Putamen (tissue), 1 donor: ENCODE results near the gene AGAP1.

ENCODE experiments used
- DNase-seq: peaks from one replicate; pipeline ENCODE4 v3.0.0-alpha.2; 2016; ENCODE audit warnings: low spot score

AGAP1 gene

DNA sequence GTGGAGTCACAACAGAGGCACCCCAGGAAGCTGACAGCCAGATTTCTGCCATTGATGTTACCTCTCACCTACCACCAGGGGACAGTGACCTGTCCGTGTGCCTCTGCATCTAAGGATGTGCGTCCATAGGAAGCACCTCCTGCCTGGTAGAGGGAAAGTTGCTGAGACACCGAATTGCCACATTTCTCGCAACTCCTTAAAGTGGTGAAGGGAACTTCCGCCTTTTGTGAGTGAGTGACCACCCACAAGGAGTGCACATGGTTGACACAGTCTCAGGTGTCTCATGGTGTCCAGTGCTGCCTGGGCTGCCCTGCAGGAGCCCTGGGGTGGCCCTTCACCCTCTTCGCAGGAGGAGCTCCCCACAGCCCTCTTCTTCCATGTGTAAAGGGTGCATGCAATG lies 472.6 kb downstream of the AGAP1 start:
- no peak for DNase-seq

DNA sequence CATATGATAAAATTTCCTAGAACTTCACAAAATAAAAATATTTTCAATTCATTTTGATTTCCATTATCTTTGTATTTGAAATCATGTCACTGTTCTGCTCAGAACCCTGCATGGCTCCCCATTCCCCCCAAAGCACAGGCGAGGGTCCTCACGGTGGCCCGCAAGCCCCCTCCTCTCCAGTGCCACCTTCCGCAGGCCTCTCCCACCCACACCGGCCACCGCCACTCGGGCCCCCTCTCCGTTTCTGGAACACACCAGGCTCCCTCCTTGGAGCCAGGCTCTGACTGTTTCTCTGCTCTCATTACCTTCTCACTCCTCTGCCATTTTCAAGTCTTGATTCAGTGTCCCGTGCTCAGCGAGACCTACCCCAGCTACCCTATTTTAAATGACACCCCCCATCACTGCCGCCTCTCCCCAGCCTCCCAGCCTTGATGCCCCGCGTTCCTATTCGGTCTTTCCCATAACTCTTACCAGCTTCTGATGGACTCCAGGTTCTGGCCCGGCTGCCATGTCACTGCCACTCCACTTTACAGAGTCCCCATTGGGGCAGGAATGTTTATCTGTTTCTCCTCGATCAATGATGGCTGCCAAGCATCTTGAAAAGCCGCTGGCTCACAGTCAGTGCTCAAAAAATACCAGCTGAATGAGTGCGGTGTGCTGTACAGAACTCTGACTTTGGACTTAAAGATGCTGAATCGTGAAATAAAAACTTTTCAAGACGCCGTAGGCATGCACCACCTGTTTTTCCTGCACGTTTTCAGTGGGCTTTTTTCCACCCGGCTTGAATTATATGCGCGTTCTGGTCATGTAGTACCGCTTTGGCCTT lies 473.3 kb downstream of the AGAP1 start:
- no peak for DNase-seq

DNA sequence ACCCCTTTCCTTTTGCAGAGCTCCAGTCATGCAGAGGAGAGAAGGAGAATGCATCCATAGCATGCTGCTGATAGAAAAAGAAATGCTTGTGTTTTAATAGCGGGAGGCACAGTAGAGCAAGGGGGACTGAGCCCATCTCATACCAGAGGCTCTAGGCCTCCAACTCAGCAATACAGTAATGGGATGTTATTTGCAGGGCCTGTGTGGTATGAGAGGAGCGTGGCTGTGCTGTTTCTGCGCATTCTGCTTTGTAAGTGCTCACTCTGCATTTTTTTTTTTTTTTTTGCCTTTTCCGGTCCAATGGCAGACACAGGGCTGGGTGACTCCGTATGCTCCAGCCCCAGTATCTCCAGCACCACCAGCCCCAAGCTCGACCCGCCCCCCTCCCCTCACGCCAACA lies 474.3 kb downstream of the AGAP1 start:
- DNase-seq, result no peak

DNA sequence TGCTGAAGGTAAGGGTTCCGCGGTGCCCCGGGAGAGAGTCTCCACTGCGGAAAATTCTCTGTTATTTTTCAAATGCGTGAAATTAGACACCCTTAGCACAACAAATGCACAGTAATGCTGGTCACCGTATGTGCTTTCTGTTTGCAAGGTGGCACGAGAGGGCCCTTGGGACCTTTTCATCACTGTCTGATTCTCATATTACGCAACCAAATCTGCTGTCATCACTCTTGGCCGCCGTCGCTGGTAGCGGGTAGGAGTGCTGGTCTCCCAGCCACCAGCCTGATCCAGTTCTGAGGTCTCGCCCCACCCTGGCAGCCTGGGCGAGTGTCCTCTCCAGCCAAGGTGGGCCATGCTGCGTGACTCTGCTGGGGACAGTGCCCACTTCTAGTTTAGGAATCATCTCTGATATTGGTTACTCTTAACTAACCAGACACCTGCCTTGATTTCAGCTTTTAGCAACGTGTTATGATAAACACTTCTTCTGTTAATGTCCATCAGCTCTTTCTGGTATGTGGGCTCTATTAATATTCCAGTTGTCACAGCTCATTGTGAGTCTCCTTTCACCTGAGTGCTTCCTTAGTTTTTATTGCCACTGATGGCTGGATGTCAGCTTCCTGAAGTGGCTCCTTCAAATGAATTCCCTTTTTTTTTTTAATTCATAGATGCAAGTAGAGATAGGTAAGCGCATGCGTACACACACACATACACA lies 474.9 kb downstream of the AGAP1 start:
- DNase-seq, result no peak

DNA sequence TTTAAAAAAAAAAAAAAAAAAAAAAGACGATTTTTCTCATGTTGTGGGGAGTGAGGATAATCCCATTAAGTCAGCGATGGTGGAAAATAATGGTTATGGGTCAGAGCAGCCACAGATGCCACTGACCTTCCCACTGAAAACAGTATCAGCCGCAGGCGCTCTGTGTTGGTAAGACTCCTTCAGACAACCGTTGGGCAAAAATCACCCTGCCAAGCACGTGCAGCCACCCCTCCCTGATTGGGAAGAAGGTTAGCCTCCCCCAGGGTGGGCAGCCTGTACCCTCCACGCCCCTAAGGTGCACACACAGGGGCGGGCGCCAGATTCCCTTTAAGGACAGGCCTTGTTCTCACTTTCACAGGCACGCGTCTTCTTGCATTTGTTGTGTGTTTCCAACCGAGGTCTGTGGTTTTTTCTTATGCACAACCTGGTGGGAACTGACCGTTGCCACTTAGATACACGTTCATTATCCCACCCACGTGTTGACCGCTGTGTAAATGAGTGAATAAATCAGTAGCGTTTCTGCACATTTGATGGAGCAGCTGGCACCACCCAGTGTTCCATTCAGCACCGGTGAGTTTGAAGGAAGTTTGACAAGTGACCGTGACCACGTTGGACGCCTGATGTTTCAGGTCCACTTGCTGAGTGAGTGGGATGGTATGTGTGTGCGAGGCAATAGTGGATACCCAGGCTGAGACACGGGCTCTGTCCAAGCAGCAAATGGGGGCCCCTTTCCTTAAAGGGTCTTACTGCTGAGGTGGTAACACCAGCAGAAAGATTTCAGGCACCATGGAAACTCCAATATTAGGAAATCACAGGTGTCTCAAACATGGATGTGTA lies 476.6 kb downstream of the AGAP1 start:
- no peak for DNase-seq

DNA sequence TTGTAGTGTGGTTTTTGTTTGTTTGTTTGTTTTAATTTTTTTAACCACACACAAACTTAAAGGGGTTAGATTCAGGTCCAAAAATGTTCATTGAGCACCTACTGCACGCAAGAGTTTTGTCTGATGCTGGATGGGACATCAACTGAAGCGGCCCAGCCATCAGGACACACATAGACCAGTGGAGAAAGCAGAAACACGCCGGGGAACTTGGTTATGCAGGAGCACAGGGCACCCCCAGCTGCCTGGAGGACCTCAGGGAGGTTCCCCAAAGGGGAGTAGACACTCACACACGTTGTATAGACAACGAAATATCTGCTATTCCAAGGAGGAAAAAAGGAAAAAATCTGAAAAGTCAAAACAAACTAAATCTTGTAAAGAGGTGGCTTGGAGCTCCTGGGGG lies 482.7 kb downstream of the AGAP1 start:
- DNase-seq, result no peak

DNA sequence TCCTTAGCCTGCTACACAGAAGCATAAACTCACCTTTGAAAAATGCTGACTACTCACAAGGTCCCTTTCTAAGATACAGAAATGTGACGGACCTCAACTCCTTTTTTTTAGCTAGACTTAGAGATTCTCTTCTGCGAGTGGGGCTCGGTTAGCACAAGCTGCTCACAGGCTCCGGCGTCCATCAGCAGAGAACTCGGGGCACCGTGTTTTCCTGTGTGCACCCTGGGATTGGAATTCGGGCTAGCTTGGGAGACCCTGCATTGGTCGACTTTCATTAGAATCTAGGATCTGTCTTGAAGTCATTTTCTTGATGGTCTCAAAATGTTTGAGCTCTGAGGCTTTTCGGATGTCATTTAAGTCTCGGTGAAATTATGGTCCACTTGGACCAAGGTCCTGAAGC lies 483.1 kb downstream of the AGAP1 start:
- DNase-seq, result no peak

DNA sequence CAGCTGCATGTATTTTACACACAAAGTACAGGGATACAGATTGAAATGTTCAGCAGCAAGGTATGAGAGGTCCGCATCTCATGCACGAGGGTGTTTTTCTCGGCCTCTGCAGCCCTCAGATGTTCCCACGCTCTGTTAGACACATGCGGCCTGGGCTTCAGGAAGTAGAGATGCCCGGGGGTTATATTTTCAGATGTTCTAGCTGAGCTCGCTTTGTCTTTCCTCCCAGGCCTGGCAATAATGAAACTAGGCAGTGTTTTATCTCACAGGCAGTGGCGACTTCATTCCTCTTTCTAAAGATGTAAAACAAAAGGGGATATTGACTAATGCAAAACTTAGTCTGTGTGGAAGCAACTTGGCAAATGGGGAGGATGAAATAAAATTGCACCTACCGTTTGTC lies 483.6 kb downstream of the AGAP1 start:
- no peak for DNase-seq

DNA sequence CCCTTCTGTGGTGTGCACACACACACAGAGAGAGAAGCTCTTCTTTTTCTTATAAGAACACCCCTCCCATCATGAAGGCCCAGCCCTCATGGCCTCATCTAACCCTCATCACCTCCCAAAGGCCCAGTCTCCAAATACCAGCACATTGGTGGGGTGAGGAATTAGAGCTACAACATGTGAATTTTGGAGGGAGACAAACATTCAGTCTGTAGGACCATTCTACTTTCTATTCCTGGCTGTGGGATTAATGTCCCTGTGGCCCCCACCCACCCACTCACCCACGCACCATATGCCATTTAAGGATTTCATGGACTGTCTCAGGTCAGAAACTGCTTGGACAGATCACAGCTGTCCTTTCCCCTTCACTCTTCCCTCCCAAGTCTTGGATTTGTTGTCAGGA lies 484.2 kb downstream of the AGAP1 start:
- no peak for DNase-seq

DNA sequence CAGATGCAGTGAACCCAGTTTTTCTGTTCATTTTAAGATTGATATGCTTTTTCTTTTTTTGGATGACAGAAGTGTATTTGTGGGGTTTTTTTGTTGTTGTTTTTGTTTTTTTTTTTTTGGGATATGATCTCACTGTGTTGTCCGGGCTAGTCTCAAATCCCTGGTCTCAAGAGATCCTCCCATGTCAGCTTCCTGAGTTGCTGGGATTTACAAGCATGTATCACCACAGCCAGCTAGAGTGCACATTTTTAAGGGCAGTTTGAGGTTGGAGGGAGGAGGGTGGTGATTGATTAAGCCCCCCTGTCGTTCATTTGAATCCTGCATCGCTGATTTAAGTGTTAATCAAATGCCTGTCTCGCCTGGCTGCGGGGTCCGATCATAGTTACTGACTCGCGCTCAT lies 485.2 kb downstream of the AGAP1 start:
- no peak for DNase-seq

DNA sequence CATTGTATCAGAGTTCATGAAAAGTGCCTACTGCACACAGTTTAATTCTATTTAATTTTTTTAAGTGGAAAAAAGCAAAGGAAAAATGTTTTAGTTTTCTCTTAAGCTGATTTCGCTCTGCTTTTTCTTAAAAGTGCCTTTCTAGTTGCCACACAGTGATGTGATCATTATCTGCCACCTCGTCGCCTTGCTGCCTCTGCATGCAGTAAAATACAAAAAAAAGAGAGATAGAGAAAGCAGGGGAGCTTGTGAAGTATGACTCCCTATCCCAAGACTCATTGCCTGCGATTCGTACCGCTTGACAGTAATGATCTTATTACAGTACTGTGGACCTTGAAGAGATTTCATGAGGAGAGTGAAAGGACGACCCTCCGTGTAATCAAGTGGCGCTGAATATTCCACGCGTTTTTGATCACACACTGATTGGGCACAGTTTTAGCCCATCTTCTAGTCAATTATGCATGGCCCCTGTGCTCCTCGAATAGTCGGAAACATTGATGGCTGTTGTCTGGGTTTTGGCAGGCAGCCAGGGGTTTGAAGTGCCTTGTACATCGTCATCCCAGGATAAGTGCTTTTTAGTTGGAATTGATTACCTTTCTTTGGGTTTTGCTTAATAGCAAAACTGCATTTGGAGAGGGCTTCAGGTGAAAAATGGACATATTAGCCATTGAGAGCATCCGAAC lies 486.1 kb downstream of the AGAP1 start:
- no peak for DNase-seq

DNA sequence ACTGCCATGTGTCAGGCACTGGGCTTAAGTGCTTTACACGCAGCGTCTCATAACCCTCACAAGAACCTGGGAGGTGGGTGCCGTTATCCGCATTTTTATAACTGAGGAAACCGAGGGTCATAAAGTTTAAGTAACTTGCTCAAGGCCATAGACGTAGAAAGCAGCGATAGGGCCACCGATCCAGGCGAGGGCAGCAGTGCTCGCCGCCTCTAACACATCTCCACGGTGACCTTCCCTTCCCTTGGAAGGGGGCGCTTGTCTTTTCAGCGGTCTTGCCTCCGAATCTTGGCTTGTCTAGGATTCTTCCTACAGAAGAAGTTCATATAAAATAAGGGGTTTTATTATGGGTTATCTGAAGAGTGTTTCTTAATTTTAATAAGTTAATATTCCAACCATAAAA lies 487.8 kb downstream of the AGAP1 start:
- no peak for DNase-seq

DNA sequence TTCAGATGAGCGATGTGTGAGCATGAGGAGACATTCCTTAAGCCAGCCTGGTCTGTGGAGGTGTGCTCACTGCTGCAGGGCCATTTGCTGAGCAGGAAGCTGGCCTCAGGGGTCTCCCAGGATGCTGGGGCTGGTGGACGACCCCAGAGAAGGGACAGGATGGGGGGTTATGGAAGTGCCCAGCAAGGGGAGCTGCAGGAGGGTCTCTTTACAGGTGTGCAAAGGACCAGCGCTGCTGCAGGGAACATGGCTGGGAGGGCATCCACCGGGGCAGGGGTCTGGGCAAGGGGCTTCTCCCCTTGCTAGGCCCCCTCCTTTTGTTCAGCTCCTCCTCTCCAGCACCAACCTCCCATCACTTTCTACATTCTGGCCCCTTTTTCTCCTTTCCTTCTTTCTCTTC lies 489.2 kb downstream of the AGAP1 start:
- DNase-seq, result no peak

DNA sequence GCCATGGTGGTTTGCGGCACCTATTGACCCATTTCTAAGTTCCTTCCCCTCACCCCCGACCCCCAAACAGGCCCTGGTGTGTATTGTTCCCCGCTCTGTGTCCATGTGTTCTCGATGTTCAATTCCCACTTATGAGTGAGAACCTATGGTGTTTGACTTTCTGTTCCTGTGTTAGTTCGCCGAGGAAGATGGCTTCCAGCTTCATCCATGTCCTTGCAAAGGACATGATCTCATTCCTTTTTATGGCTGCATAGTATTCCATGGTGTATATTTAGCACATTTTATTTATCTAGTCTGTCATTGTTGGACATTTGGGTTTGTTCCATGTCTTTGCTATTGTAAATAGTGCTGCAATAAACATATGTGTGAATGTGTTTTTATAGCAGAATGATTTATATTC lies 490.7 kb downstream of the AGAP1 start:
- no peak for DNase-seq

DNA sequence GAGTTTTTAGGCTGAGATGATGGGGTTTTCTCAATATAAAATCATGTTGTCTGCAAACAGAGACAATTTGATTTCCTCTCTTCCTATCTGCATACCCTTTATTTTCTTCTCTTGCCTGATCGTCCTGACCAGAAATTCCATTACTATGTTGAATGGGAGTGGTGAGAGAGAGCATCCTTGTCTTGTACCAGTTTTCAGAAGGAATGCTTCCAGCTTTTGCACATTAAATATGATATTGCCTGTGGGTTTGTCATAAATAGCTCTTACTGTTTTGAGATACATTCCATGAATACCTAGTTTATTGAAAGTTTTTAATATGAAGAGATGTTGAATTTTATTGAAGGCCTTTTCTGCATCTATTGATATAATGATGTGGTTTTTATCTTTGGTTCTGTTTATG lies 492.5 kb downstream of the AGAP1 start:
- DNase-seq, result no peak

DNA sequence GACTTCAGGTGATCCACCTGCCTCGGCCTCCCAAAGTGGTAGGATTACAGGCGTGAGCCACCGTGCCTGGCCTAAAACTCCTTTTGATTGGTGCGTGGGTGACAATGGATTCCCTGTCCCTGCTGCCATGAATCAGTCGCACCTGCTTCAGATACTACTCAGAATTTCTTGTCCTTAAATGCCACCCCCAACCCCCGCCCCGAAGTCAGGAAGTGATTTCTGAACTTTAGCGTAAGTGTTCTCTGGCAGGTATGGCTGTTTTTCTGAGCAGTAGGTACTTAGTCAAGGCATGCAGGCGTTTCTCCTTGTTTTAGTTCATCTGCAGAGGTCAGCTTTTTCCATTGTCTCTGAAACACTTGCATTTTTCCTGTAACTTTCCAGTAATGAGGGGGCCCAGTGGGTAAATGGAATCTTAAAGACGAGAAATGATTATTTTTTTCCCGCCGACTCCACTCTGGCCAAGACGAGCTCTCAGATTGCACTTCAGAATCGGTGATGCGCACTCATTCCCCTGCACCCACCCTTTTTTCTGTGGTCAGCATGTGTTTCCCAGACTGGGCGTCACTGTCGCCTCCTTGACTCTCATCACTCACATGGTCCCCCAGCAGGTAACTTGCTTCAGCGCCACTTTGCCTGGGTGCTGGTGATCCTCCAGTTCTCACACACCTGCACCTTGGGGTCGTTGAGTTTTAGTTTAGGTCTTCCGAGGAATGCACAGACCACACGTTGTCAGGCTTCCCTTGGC lies 494.6 kb downstream of the AGAP1 start:
- no peak for DNase-seq

DNA sequence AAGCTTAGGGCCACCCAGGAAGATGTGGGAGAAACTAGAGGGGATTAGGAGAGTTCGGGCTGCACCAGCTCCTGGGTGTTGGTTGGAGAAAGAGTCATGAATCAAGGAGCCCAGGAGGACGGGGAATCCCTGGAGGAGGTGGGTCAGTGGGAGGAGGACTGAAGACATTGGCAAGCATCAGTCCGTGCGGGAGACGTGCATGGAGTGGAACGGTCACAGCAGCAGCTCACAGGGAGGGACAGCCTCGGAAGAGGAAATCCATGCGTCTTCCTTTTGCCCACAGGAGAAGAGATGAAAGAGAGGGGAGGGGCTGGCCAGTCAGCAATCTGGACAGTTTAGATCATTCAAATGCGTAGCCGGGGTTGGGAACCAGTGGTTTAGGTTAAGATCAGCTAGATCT lies 495.7 kb downstream of the AGAP1 start:
- no peak for DNase-seq

DNA sequence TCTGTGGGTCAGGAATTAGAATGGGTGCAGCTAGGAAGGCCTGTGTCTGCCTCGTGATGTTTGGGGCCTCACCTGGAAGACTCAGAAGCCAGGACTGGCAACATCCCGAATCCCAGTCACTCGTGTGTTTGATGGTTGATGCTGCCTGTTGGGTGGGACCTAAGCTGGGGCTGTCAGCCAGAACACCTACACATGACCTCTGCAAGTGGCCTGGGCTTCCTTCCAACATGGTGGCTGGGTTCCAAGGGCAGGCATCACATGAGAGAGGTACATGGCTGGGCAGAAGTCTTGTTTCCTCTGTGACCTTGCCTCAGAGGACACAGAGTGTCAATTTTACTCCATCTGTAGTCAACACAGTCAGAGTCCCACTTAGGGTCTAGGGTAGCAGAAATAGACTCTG lies 496.5 kb downstream of the AGAP1 start:
- no peak for DNase-seq

DNA sequence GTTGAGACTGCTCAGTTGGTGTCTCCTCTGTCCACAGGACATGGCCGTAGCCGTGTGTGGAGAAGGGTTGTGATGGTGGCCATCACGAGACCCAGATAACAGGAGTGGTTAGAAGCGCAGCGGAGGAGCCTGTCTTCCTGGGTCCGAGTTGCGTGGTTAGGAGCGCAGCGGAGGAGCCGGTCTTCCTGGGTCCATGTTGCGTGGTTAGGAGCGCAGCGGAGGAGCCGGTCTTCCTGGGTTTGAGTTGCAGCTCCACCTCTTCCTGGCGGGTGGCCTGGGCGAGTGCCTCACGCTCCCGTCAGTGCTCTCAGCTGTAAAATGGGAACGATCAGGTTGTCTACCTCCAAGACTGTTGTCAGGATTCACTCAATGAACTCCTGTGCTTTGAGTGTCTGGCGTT lies 498.2 kb downstream of the AGAP1 start:
- DNase-seq, result no peak

DNA sequence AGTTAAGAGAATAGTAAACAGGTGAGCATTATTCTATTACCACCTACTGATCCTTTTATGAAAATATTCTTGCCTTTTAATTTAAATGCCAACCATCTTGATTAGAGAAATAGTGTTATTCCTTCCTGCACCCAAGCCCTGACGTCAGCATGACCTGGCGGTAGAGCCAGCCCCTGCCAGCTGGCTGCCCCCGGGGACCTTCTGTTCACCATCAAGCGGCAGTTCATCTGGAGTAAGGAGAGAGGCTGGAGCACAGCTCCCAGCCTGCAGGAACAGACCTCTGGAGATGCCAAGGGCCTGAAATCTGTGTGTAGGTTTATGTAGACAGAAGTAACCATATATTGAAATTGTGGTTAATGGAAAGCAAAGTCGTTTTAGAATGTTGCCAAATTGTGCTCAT lies 502.6 kb downstream of the AGAP1 start:
- no peak for DNase-seq

DNA sequence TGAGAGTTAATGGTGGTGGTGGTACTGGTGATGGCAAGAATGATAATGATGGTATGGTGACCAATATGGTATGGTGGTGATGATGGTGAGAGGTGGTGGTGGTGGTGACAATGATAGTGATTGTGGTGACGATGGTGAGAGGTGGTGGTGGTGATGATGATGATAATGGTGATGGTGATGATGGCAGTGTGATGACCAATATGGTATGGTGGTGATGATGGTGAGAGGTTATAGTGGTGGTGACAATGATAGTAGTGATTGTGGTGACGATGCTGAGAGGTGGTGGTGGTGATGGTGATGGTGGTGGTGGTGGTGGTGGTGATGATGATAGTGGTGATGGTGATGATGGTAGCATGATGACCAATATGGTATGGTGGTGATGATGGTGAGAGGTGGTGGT lies 505.2 kb downstream of the AGAP1 start:
- DNase-seq, result no peak
